CD4-positive, alpha-beta T cell treated with Interleukin-1 beta for 1 hour (primary cell): ENCODE measurements around the gene TMEM107.
"Not testable (repeated sequence)": the region's sequence is repeated elsewhere in the genome, so short reads cannot be mapped to it uniquely, and the experiment has no call there.

Source experiments
- DNase-seq, 2 donors: peaks; one replicate each; pipeline ENCODE4 v3.0.0-alpha.2; 2020 to 2022

TMEM107 gene

DNA sequence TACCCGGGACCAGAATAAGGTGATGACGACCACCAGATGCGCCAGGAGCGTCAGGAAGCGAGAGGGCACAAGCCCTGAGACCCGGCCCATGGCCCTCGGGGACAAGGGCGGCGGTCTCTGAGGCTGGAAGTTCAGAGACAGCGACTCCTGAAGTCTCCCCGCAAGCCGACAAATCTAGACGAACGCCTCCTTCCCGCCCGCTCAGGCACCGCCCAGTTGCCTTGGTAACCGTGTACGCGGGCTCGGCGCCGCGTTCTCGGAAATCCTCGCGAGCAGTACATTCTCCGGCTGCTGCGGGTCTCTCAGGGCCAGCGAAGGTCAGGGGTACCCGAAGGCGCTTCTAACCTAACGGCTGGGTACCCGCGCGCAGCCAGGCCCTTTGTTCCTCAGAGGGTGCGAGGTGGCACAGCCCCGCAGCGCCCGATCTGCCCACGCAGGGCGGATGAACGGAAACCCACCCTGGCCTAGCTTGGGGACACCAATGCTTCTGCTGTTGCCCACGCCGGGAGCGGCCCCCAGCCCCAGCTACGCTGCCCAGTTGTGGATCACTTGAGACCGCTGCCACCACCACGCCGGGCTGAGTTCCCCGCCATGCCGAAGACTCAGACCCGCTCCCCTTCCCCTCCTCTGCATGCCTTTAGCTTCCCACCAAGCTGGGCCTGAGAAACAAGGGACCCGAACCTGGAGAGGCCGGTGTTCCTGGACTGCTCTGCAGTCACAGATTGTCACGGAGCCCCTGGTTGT is at the start of gene TMEM107:
TSS of gene TMEM107 (minus strand) at position 184 of the 744 bp plus-strand sequence. CDS start at position 90, 94 bp downstream.
- DNase-seq = peak; percentile 89 to 90

- no peak for DNase-seq
Measured at GRCh38 chr17:8224891-8225812, 49.0 kb upstream of the TMEM107 start.

DNA sequence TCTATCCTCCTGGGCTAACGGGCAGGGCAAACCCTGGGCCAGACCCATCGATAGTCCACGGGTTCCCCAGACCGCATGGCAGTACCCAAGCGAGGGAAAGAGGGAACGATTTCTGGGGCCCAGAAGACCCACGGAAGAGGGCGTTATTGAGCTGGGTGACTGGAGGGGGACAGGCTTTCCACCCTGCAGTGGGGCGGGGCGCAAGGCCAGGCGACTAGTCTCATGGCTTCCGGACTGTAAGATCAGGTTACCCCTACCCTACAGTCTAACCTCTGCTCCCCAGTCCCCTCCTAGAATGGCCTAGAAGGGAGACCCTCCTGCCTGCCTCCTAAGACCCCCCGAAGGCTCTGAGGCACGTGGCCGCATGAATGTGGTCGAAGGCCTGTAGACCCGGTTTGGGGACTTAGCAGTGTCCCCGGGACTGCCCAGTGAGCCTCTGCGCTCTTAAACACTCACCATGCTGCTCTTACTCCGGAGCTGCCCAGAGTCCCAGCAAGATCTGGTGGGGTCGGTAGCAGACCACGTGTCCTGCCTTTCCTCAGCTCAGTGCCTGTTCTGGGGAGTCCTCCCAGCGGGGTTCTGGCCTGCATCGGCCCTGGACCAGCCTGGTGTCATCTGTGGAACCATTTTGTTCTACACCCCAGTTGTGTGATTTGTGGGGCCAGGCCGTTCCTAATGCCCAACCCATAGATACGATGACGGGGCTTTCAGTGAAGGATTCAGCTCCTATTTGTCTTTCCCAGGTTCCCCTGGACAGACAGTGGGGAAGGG is 47.4 kb upstream of the TMEM107 start:
- peak; percentile 59 to 64 for DNase-seq

- peak; percentile 91 to 92 for DNase-seq
Measured at GRCh38 chr17:8222630-8223355, 46.6 kb upstream of the TMEM107 start.

- peak in 1 of 2 donors; percentile 82 for DNase-seq
Measured at GRCh38 chr17:8222380-8222629, 46.1 kb upstream of the TMEM107 start.

DNA sequence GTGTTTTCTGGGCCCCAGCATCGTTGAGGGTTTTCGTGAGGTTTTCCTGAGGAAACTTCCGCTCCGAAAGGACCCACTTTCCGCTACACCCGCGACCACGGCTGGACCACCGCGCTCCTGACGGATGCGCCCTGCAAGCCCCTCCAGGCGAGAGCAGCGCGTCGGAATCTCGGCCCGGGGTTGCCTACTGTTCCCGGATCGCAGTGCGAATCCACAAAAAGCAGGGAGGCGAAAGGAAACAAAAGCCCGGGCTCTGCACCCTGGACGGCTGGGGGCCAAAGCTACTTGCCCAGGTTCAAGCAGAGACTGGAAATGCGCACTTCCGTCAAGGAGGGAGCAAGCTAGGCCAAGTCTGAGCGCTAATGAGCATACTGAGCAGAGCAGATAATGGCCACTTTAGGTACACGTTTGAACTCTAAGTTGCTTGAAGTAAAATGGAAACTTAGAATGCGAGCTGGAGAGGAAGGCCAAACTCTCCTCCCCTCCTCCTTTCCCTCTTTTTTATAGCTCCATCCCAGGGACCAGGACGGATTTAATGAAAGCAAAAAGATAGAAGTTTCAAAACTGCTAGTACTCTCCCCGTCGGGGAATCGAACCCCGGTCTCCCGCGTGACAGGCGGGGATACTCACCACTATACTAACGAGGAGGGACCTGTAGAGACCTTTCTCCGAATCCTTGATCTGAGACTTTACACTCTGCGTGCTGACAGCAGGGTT is 45.6 kb upstream of the TMEM107 start:
- peak; percentile 90 to 95 for DNase-seq

GRCh38 chr17:8220783-8221662 is 44.8 kb upstream of the TMEM107 start:
- DNase-seq = peak; percentile 90 to 93

GRCh38 chr17:8214000-8214399 is 37.8 kb upstream of the TMEM107 start:
- DNase-seq = not testable (repeated sequence)

- no peak for DNase-seq
Measured at GRCh38 chr17:8212312-8213180, 36.4 kb upstream of the TMEM107 start.

GRCh38 chr17:8210761-8211458 is 34.7 kb upstream of the TMEM107 start:
- DNase-seq = no peak

- DNase-seq = peak; percentile 95 to 96
Measured at GRCh38 chr17:8209907-8210760, 34.0 kb upstream of the TMEM107 start, which contains the start of gene AURKB. Gene AURKB (minus strand): TSS chr17:8210575. CDS start chr17:8210224, 351 bp downstream.

GRCh38 chr17:8206536-8206935 is 30.4 kb upstream of the TMEM107 start:
- DNase-seq = no peak

GRCh38 chr17:8204761-8205555 is 28.8 kb upstream of the TMEM107 start:
- DNase-seq = no peak

DNA sequence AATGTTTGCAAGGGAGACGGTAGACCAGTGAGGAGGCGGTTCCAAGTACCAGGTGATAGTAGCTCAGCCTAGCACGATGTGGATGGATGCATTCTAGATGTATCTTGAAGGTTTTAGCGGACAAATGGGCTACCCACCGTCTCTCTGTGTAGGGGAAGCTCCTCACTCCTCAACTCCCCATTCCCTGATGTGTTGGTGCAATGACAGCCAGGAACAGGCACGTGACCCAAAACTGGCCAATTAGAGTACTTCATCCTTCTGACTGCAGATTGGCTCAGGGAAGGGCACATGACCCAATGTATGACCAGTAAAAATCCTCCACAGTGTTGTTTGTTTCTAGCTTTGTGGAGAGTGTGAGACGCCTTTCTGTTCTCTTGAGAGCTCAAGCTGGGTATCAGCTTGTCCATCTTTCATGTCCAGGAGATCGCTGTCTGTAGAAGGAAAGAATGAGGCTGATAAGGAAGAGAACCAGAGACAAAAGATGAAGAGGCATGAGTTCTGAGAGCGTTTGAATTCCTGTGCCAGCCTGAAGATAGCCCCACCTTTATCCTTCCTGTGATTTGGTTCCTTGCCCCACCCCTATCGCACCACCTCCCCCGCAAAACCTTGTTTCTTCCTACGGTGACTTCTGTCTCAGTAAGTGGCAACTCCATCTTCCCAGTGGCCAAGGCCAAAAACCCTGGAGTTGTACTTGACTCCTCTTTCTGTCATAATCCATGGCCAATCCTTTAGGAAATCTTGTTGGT is 16.1 kb upstream of the TMEM107 start:
- DNase-seq = peak; percentile 77 to 81

GRCh38 chr17:8190506-8190905 is 14.3 kb upstream of the TMEM107 start:
- no peak for DNase-seq

DNA sequence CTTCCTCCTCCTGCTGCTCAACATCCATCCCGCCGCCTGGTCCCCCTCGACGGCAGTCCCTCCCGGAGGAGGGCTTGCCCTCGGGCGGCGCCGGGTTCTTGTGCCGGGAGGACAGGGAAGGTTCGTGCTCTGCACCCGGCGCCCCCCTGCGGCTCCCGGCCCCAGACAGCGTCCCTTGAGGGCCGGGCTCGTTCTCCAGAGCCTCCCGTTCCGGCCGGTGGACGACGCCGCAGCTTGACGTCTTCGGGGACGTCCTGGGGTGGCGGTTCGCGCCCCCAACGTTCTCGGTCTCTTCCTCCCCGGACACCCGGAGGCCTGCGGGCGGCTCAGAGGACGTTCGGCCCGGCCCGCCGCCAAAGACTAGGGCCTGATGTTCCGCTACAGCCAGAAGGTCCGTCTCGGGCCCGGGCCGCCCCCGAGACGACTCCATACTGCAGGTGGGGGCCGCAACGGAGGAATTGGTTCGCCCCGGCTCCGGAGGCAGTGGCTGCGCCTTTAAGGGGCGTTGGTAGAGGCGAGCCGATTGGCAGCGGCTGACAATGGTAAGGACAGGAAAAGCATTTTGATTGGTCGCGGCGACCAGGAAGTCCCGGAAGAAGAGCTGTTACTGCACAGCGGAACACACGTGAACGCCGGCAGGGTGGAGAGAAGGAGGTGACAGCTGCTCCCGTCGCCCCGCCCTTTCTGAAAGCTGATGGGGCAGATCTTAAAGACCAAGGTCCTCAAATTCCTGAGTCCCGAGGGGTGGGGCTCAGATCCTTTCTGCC is 13.7 kb upstream of the TMEM107 start, which contains the start of gene BORCS6:
TSS of gene BORCS6 (minus strand) at position 470 of the 767 bp plus-strand sequence. CDS start at position 430, 40 bp downstream.
- DNase-seq = peak; percentile 97 to 98
